Type B pancreatic cell (in vitro differentiated cells): Measurements from ENCODE around the gene SMS. TPM values are rescaled to one million over a fixed set of nuclear protein-coding genes. Genes with fewer than 3 reads are reported as not detected.
A peak's percentile ranks its signal among the peaks of the same experiment; 100 is the strongest.
"Not testable (repeated sequence)": the region's sequence is repeated elsewhere in the genome, so short reads cannot be mapped to it uniquely, and the experiment has no call there.

ENCODE experiments used
- DNase-seq: peaks from one replicate; pipeline ENCODE4 v3.0.0; 2021; ENCODE audit warnings: mixed read lengths; ENCODE audit not compliant: unreplicated experiment; ENCODE audit errors: extremely low spot score
- H3K27ac Mint-ChIP-seq: 2 replicates; pipeline ENCODE4 v1.8.0; 2021; ENCODE audit warnings: mild to moderate bottlenecking, mixed read lengths
- H3K27me3 Mint-ChIP-seq: 2 replicates; pipeline ENCODE4 v1.8.0; 2021; ENCODE audit warnings: mixed read lengths
- H3K36me3 Mint-ChIP-seq: 2 replicates; pipeline ENCODE4 v1.8.0; 2021; ENCODE audit warnings: mixed read lengths
- H3K4me1 Mint-ChIP-seq: one replicate; pipeline ENCODE4 v1.8.0; 2021; ENCODE audit warnings: mixed read lengths; ENCODE audit not compliant: unreplicated experiment
- H3K4me3 Mint-ChIP-seq: 2 replicates; pipeline ENCODE4 v1.8.0; 2021; ENCODE audit warnings: mild to moderate bottlenecking, mixed read lengths
- H3K9me3 Mint-ChIP-seq: 2 replicates; pipeline ENCODE4 v1.8.0; 2021; ENCODE audit warnings: mixed read lengths
- total RNA-seq: library from RNA; stranded (reverse); gene quantifications from 2 replicates; pipeline ENCODE4 v1.2.1, GENCODE V29; 2021; ENCODE audit warnings: low replicate concordance
- TF ChIP-seq, protein P1 (sequence below): fragments of 200-600 bp; sonication (generic); conservative IDR thresholded peaks from 2 replicates; pipeline ENCODE4 v1.5.0; 2021; ENCODE audit warnings: antibody characterized with exemption, mild to moderate bottlenecking

Gene SMS
- total RNA-seq, 1 donor from 2014 or later, result 138 TPM

DNA sequence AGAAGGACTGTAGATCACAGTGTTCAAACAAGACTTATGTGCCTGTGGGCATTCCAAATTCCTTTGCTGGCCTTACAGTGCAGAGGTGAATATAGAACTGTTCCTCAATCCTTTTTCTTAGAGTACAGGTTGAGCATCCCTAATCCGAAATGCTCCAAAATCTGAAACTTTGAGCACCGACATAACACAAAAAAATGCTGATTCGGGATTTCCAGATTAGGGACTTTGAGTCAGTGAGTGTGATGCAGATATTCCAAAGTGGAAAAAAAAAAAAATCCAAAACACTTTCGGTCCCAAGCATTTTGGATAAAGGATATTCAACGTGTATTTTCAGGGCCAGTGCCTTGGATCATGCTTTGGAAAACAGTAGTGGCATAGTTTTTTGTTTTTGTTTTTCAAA lies 9.2 kb downstream of the SMS start:
- Mint-ChIP-seq H3K27ac (peak overlapping the region; percentile 86), H3K27me3 (no peaks in the 10 kb centered on the region), H3K9me3 (no peaks in the 10 kb centered on the region), H3K36me3 (peaks cover 8% of the 10 kb centered on the region), H3K4me3 (peak overlapping the region; percentile 4), H3K4me1 (peaks cover 54% of the 10 kb centered on the region)
- TF ChIP-seq, protein P1, sequence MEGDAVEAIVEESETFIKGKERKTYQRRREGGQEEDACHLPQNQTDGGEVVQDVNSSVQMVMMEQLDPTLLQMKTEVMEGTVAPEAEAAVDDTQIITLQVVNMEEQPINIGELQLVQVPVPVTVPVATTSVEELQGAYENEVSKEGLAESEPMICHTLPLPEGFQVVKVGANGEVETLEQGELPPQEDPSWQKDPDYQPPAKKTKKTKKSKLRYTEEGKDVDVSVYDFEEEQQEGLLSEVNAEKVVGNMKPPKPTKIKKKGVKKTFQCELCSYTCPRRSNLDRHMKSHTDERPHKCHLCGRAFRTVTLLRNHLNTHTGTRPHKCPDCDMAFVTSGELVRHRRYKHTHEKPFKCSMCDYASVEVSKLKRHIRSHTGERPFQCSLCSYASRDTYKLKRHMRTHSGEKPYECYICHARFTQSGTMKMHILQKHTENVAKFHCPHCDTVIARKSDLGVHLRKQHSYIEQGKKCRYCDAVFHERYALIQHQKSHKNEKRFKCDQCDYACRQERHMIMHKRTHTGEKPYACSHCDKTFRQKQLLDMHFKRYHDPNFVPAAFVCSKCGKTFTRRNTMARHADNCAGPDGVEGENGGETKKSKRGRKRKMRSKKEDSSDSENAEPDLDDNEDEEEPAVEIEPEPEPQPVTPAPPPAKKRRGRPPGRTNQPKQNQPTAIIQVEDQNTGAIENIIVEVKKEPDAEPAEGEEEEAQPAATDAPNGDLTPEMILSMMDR, result no peak
- DNase-seq, result no peak

DNA sequence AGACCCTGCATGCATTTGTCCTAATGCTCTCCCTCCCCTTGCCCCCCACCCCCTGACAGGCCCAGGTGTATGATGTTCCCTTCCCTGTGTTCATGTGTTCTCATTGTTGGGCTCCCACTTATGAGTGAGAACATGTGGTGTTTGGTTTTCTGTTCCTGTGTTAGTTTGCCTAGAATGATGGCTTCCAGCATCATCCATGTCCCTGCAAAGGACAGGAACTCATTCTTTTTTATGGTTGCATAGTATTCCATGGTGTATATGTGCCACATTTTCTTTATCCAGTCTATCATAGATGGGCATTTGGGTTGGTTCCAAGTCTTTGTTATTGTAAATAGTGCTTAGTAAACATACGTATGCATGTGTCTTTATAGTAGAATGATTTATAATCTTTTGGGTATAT lies 10.0 kb downstream of the SMS start:
- H3K9me3 Mint-ChIP-seq, H3K27me3 Mint-ChIP-seq, H3K4me3 Mint-ChIP-seq, DNase-seq: not testable (repeated sequence)
- H3K4me1 Mint-ChIP-seq, result peaks cover 59% of the 10 kb centered on the region
- H3K36me3 Mint-ChIP-seq, result peaks cover 12% of the 10 kb centered on the region
- peak overlapping the region; percentile 11 for H3K27ac Mint-ChIP-seq

DNA sequence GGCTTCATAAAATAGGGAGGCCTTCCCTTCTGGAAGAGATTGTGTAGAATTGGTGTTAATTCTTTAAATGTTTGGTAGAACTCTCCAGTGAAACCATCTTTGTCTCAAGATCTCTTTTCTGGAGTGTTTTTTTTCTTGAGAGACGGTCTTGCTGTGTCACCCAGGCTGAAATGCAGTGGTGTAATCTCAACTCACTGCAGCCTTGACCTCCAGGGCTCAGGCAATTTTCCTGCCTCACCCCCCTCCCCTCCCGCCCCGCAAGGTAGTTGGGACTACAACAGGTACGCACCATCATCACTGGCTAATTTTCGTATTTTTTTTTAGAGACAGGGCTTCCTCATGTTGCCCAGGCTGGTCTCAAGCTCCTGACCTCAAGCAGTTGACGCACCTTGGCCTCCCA lies 12.1 kb downstream of the SMS start:
- H3K27me3 Mint-ChIP-seq, result no peaks in the 10 kb centered on the region
- H3K4me1 Mint-ChIP-seq, result peaks cover 49% of the 10 kb centered on the region
- H3K4me3 Mint-ChIP-seq, result peak overlapping the region; percentile 61
- H3K9me3 Mint-ChIP-seq, result no peaks in the 10 kb centered on the region
- peaks cover 19% of the 10 kb centered on the region for H3K36me3 Mint-ChIP-seq
- no peak for DNase-seq
- TF ChIP-seq, protein P1, result no peak
- peak overlapping the region; percentile 57 for H3K27ac Mint-ChIP-seq

DNA sequence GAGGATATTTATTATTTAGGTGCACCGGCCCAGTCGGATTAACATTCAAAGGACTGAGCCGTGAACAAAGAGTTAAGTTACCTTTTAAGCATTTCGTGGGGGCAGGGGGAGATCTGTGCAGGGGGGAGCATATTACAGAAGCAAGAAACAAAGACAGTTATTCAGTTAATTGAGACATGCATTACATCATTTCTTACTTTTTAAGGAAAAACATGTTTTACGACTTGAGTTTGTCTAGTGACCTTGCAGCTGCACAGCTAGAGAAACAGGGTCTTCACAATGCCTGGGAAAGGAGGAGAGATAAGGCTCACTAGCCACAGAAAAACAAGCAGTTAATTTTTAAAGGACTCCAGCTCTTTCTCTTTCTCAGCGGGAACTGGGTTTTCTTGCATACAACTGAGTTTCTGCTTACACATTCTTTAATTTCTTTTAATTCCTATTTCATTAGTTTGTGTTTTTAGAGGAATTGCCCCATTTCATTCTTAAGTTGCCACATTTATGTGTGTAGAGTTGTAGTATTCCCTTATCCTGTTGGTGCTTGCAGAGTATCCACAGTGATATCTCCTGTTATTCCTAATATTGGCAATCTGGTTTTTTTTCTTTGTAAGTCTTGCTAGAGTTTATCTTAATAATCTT lies 12.8 kb downstream of the SMS start:
- H3K4me3 Mint-ChIP-seq, result peak overlapping the region; percentile 61
- H3K27ac Mint-ChIP-seq, result peak overlapping the region; percentile 57
- H3K9me3 Mint-ChIP-seq, DNase-seq, H3K27me3 Mint-ChIP-seq: not testable (repeated sequence)
- H3K4me1 Mint-ChIP-seq, result peaks cover 42% of the 10 kb centered on the region
- H3K36me3 Mint-ChIP-seq, result peaks cover 24% of the 10 kb centered on the region

DNA sequence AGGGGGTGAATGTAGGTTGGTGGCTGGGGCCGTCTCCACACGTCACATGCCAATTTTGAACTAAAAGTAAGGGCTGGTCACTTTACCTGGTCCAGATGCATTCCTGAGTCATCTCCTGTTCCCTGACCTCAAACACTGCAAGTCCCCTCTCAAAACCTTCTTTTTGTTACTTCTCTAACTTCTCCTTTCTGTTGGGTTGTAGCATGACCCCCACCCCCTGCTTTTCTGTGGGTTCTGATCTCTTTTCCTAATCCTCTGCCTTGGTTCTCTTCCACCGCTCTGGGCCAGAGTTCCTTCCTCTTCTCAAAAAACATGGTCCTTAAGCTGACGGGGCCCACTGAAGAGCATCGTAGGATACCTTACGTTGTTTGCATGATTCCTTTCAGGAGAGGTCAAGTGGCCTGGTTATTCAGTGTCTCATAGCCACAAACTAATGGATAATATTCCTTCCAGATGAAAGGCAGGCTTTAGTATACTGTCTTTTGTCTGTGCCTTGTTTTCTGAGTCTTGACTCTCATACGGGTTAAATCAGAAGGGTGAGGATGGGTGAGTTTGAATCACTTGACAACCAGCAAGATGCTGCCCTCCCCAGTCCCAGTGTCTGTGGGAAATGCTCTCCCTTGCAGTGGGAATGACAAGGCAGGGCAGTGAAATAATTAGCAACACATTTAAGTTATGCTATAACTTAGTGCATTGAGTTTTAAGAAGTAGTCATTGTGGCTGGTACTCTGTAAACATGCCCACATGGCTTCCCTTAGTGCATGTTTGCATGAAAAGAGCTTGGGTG lies 15.1 kb downstream of the SMS start:
- peak overlapping the region; percentile 53 for H3K27ac Mint-ChIP-seq
- H3K4me1 Mint-ChIP-seq, result peaks cover 39% of the 10 kb centered on the region
- H3K9me3 Mint-ChIP-seq, result no peaks in the 10 kb centered on the region
- H3K4me3 Mint-ChIP-seq, result peak overlapping the region; percentile 38
- H3K36me3 Mint-ChIP-seq, result peaks cover 25% of the 10 kb centered on the region
- H3K27me3 Mint-ChIP-seq, result no peaks in the 10 kb centered on the region
- DNase-seq, result no peak
- TF ChIP-seq, protein P1, result no peak

DNA sequence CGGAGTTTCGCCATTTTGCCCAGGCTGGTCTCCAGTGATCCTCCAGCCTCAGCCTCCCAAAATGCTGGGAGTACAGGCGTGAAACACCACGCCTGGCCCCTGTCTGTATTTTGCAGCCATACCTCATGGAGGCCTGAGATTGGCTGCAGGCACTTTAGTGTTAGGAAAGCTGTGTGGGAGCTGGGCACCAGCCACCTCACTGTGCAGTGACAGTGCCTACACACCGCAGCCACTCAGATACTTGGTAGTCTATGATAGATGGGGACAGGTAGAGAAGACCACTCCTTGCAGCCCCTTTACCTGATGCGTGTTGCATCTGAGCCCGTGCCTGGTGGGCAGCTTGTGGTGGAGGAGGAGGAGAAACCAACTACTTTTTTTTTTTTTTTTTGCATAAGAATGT lies 16.3 kb downstream of the SMS start:
- Mint-ChIP-seq H3K4me3 (no peak overlapping the region), H3K27me3 (no peaks in the 10 kb centered on the region), H3K27ac (no peak overlapping the region), H3K4me1 (peaks cover 51% of the 10 kb centered on the region), H3K36me3 (peaks cover 25% of the 10 kb centered on the region), H3K9me3 (peaks cover 5% of the 10 kb centered on the region)
- no peak for DNase-seq
- TF ChIP-seq, protein P1, result no peak
